CD4-positive, alpha-beta T cell treated with Interleukin-4 for 1 hour (primary cell): ENCODE results near the gene ZSCAN31.
"Not testable (repeated sequence)": the region's sequence is repeated elsewhere in the genome, so short reads cannot be mapped to it uniquely, and the experiment has no call there.

Experiments
- DNase-seq, 2 donors: peaks; one replicate each; pipeline ENCODE4 v3.0.0-alpha.2; 2020 to 2022

ZSCAN31 gene

GRCh38 chr6:28312939-28313338 lies 23.0 kb downstream of the ZSCAN31 start:
- no peak for DNase-seq

- no peak for DNase-seq
These were observed 24.7 kb downstream of the ZSCAN31 start for GRCh38 chr6:28311139-28311823.

GRCh38 chr6:28306363-28306762 lies 29.6 kb downstream of the ZSCAN31 start:
- DNase-seq = not testable (repeated sequence)

GRCh38 chr6:28303570-28303969 lies 32.4 kb downstream of the ZSCAN31 start:
- DNase-seq = peak in 1 of 2 donors; percentile 23

- DNase-seq = no peak
These were observed 39.4 kb downstream of the ZSCAN31 start for GRCh38 chr6:28296520-28297060.

- no peak for DNase-seq
These were observed 40.6 kb downstream of the ZSCAN31 start for GRCh38 chr6:28295326-28295725.

- DNase-seq = no peak
These were observed 44.4 kb downstream of the ZSCAN31 start for GRCh38 chr6:28291573-28291972.

GRCh38 chr6:28282926-28283325 lies 53.0 kb downstream of the ZSCAN31 start:
- no peak for DNase-seq

GRCh38 chr6:28281288-28282064 lies 54.5 kb downstream of the ZSCAN31 start, which contains the start of gene PGBD1:
Gene PGBD1, plus strand, starts transcription at chr6:28281572. Its CDS starts 2,242 bp downstream, at chr6:28283814.
- DNase-seq = peak; percentile 33 to 42

GRCh38 chr6:28280595-28281287 lies 55.2 kb downstream of the ZSCAN31 start:
- no peak for DNase-seq

GRCh38 chr6:28277746-28278145 lies 58.2 kb downstream of the ZSCAN31 start:
- no peak for DNase-seq

GRCh38 chr6:28274888-28275287 lies 61.1 kb downstream of the ZSCAN31 start:
- no peak for DNase-seq
